H1 (cell line): ENCODE measurements around the gene SPDYE1. TPM values are rescaled to one million over a fixed set of nuclear protein-coding genes. Genes with fewer than 3 reads are reported as not detected.
"Not testable (repeated sequence)": the region's sequence is repeated elsewhere in the genome, so short reads cannot be mapped to it uniquely, and the experiment has no call there.

Experiments
- CTCF ChIA-PET: fragments of 300-600 bp; sonication (Branson Sonifier 250); formaldehyde crosslinking; loops from one replicate; lab custom pipeline; 2021; ENCODE audit not compliant: partially characterized antibody; lab: Charles Lee
- POLR2A ChIA-PET: fragments of 300-600 bp; sonication (Branson Sonifier 250); formaldehyde crosslinking; loops from one replicate; lab custom pipeline; 2021; ENCODE audit warnings: inconsistent platforms; ENCODE audit not compliant: partially characterized antibody; lab: Charles Lee
- DNase-seq, 2 experiments: peaks; one replicate each; pipeline versions ENCODE4 v3.0.0 to v3.0.0-alpha.2; 2010 to 2022; ENCODE audit warnings: low spot score in 2 of 2, low read depth in 1 of 2, mixed read lengths in 1 of 2
- FAIRE-seq: peaks from 2 replicates; lab custom pipeline; 2011; peaks lifted over from hg19 to GRCh38; lab: Jason Lieb, UNC
- H2AFZ ChIP-seq: 2 replicates; pipeline ENCODE4 v1.8.1; 2012; ENCODE audit warnings: low read length, inconsistent platforms
- H2AK5ac ChIP-seq: 2 replicates; pipeline ENCODE4 v1.6.1; 2013; ENCODE audit warnings: low read depth, low read length
- H2BK120ac ChIP-seq: replicated peaks from 2 replicates; pipeline ENCODE3; 2013; ENCODE audit warnings: low read depth, low read length, inconsistent platforms
- H2BK12ac ChIP-seq: 2 replicates; pipeline ENCODE4 v1.6.1; 2013; ENCODE audit warnings: low read depth, low read length
- H2BK15ac ChIP-seq: 2 replicates; pipeline ENCODE4 v1.6.1; 2013; ENCODE audit warnings: low read length
- H2BK20ac ChIP-seq: 2 replicates; pipeline ENCODE4 v1.6.1; 2013; ENCODE audit warnings: low read length
- H2BK5ac ChIP-seq: 2 replicates; pipeline ENCODE4 v1.6.1; 2013; ENCODE audit warnings: low read depth, low read length
- H3K14ac ChIP-seq: 2 replicates; pipeline ENCODE4 v1.6.1; 2013; ENCODE audit warnings: inconsistent platforms; ENCODE audit not compliant: insufficient read length
- H3K18ac ChIP-seq: 2 replicates; pipeline ENCODE4 v1.6.1; 2013; ENCODE audit warnings: low read length; ENCODE audit errors: extremely low read depth
- H3K23ac ChIP-seq: 2 replicates; pipeline ENCODE4 v1.6.1; 2013; ENCODE audit warnings: inconsistent platforms; ENCODE audit not compliant: insufficient read length
- H3K23me2 ChIP-seq: 2 replicates; pipeline ENCODE4 v1.6.1; 2013; ENCODE audit warnings: low read depth, low read length
- H3K27ac ChIP-seq: 2 replicates; pipeline ENCODE4 v1.6.1; 2011; ENCODE audit warnings: low read depth, low read length, inconsistent platforms
- H3K27me3 ChIP-seq, 4 experiments: replicated peaks in 1 of 4; 1 replicate in 1 of 4; 2 replicates in 3 of 4; pipeline versions ENCODE4 v1.6.1 to v1.8.1; 2011 to 2013; ENCODE audit warnings: low read length in 3 of 4, mild to moderate bottlenecking in 3 of 4, inconsistent platforms in 2 of 4, mixed read lengths in 2 of 4, moderate library complexity in 1 of 4; ENCODE audit not compliant: control insufficient read depth in 3 of 4, insufficient read depth in 3 of 4; ENCODE audit errors: extremely low read depth in 1 of 4
- H3K36me3 ChIP-seq, 4 experiments: 2 replicates each; pipeline versions ENCODE4 v1.6.1 to v1.8.1; 2011 to 2013; ENCODE audit warnings: mild to moderate bottlenecking in 4 of 4, low read length in 3 of 4, moderate library complexity in 2 of 4, control low read depth in 1 of 4, inconsistent platforms in 1 of 4; ENCODE audit not compliant: insufficient read depth in 4 of 4, control insufficient read depth in 2 of 4
- H3K4ac ChIP-seq: replicated peaks from 2 replicates; pipeline ENCODE3; 2013; ENCODE audit warnings: low read length, low read depth, mixed read lengths, inconsistent platforms; ENCODE audit not compliant: insufficient read length
- H3K4me1 ChIP-seq, 4 experiments: replicated peaks in 1 of 4; 1 replicate in 1 of 4; 2 replicates in 3 of 4; pipeline versions ENCODE4 v1.6.1 to v1.8.1; 2011 to 2013; ENCODE audit warnings: low read length in 3 of 4, inconsistent platforms in 2 of 4, mixed read lengths in 1 of 4; ENCODE audit not compliant: insufficient read depth in 4 of 4, control insufficient read depth in 3 of 4
- H3K4me2 ChIP-seq, 2 experiments: 2 replicates each; pipeline versions ENCODE4 v1.6.1 to v1.8.1; 2011 to 2013; ENCODE audit warnings: low read depth in 2 of 2, low read length in 2 of 2, control low read depth in 1 of 2, inconsistent platforms in 1 of 2, mild to moderate bottlenecking in 1 of 2; ENCODE audit not compliant: insufficient read depth in 1 of 2
- H3K4me3 ChIP-seq, 4 experiments: fragments of 200-600, 300-600 bp in 1 of 4; sonication (generic), shearing (Covaris generic), sonication (Bioruptor Twin) in 1 of 4; 2 replicates each; pipeline versions ENCODE4 v1.5.1 to v1.8.1; 2011 to 2016; ENCODE audit warnings: low read length in 4 of 4, low read depth in 3 of 4, control low read depth in 2 of 4, inconsistent platforms in 2 of 4, mild to moderate bottlenecking in 2 of 4, mixed read lengths in 1 of 4, moderate library complexity in 1 of 4; ENCODE audit not compliant: insufficient read depth in 2 of 4; ENCODE audit errors: extremely low read depth in 1 of 4
- H3K56ac ChIP-seq: replicated peaks from 2 replicates; pipeline ENCODE3; 2013; ENCODE audit warnings: low read depth, mild to moderate bottlenecking, mixed read lengths, low read length, inconsistent platforms; ENCODE audit not compliant: insufficient read length
- H3K79me1 ChIP-seq: 2 replicates; pipeline ENCODE4 v1.6.1; 2013; ENCODE audit warnings: low read depth, low read length, control low read depth
- H3K79me2 ChIP-seq, 2 experiments: 2 replicates each; pipeline versions ENCODE4 v1.6.1 to v1.8.1; 2012 to 2013; ENCODE audit warnings: low read length in 2 of 2, mild to moderate bottlenecking in 2 of 2, inconsistent platforms in 1 of 2; ENCODE audit not compliant: insufficient read depth in 2 of 2, control insufficient read depth in 1 of 2
- H3K9ac ChIP-seq, 4 experiments: replicated peaks in 1 of 4; 1 replicate in 1 of 4; 2 replicates in 3 of 4; pipeline versions ENCODE4 v1.6.1 to v1.8.1; 2011 to 2013; ENCODE audit warnings: low read depth in 3 of 4, low read length in 3 of 4, control low read depth in 2 of 4, mild to moderate bottlenecking in 2 of 4, moderate library complexity in 2 of 4, inconsistent platforms in 1 of 4; ENCODE audit errors: extremely low read depth in 1 of 4
- H3K9me3 ChIP-seq, 2 experiments: 2 replicates each; pipeline versions ENCODE4 v1.6.1 to v1.8.1; 2012 to 2013; ENCODE audit warnings: mild to moderate bottlenecking in 2 of 2, moderate library complexity in 2 of 2, control low read depth in 1 of 2, inconsistent platforms in 1 of 2, low read depth in 1 of 2, low read length in 1 of 2, mixed read lengths in 1 of 2; ENCODE audit not compliant: insufficient read depth in 2 of 2
- H4K20me1 ChIP-seq, 2 experiments: replicated peaks in 1 of 2; 2 replicates each; pipeline versions ENCODE3 to v1.8.1; 2011 to 2013; ENCODE audit warnings: inconsistent platforms in 2 of 2, low read length in 2 of 2, mild to moderate bottlenecking in 1 of 2; ENCODE audit not compliant: insufficient read depth in 2 of 2, control insufficient read depth in 1 of 2
- H4K5ac ChIP-seq: 2 replicates; pipeline ENCODE4 v1.6.1; 2013; ENCODE audit warnings: low read length, low read depth, mixed read lengths, inconsistent platforms; ENCODE audit not compliant: insufficient read length
- H4K8ac ChIP-seq: 2 replicates; pipeline ENCODE4 v1.8.0; 2013; ENCODE audit warnings: mild to moderate bottlenecking, moderate library complexity, low read length, inconsistent platforms; ENCODE audit not compliant: insufficient read depth; ENCODE audit errors: extremely low read depth
- H4K91ac ChIP-seq: replicated peaks from 2 replicates; pipeline ENCODE3; 2013; ENCODE audit warnings: low read length, mixed read lengths, inconsistent platforms; ENCODE audit not compliant: insufficient read length
- WGBS, 2 experiments: shearing (Covaris generic) in 1 of 2; methylation state at CpG; one replicate each; pipeline versions ENCODE4 v1.1.6 to v1.1.7; 2013 to 2015; ENCODE audit warnings: low lambda C conversion rate in 2 of 2, mixed read lengths in 2 of 2, inconsistent platforms in 1 of 2, low coverage in 1 of 2, missing lambda C conversion rate in 1 of 2; ENCODE audit not compliant: insufficient replicate concordance in 2 of 2, insufficient coverage in 1 of 2, insufficient read length in 1 of 2; ENCODE audit errors: extremely low coverage in 1 of 2, missing lambda C conversion rate in 1 of 2; 5-methylcytosine and 5-hydroxymethylcytosine counted together
- polyA plus RNA-seq, 7 experiments: library from polyadenylated mRNA; depleted of rRNA in 3 of 7; stranded (reverse) in 5 of 7; unstranded in 2 of 7; fragments of >200 nt in 5 of 7; fragments of 200-250 nt in 2 of 7; gene quantifications; 1 replicate in 5 of 7; 2 replicates in 1 of 7; 4 replicates in 1 of 7; pipeline versions ENCODE4 v1.2.1 to v1.2.3, GENCODE V29; 2011 to 2013; ENCODE audit warnings: missing spikeins in 2 of 7, mixed read lengths in 2 of 7
- total RNA-seq: library from RNA; stranded (reverse); fragmentation: NEBNext Ultra II Directional; extraction: Animal tissue kit (Norgen Biotek cat#: 25700); gene quantifications from 2 replicates; pipeline ENCODE4 v1.2.1, GENCODE V29; 2021

SPDYE1 gene
- total and polyA plus RNA-seq, 2 of the 8 experiments (the other 6 are each of a cell fraction or from before 2014, with no cell fraction given), result not detected

- H3K4ac ChIP-seq, H2BK20ac ChIP-seq, H3K4me1 ChIP-seq, H3K79me2 ChIP-seq, H2AFZ ChIP-seq, H2BK15ac ChIP-seq, H3K4me3 ChIP-seq, H3K27me3 ChIP-seq, H3K56ac ChIP-seq, H3K14ac ChIP-seq, H3K27ac ChIP-seq, H3K36me3 ChIP-seq, H3K18ac ChIP-seq, H4K20me1 ChIP-seq, H4K91ac ChIP-seq, H2BK5ac ChIP-seq, FAIRE-seq, H2BK12ac ChIP-seq, H3K9ac ChIP-seq, H3K79me1 ChIP-seq, H3K9me3 ChIP-seq, POLR2A ChIA-PET, H3K23ac ChIP-seq, H3K4me2 ChIP-seq, H4K5ac ChIP-seq, DNase-seq, H2BK120ac ChIP-seq, CTCF ChIA-PET, H2AK5ac ChIP-seq, H3K23me2 ChIP-seq, H4K8ac ChIP-seq: not testable (repeated sequence)
- 90% methylated on average over 3 of the region's 3 CpGs; no CpG with 5 or more reads in 1 of the 2 experiments for WGBS, 2 experiments
These were observed 31.3 kb upstream of the SPDYE1 start for GRCh38 chr7:43966392-43966791.
